ENCODE data around the gene GALNTL6. TPM values are rescaled to one million over a fixed set of nuclear protein-coding genes. Genes with fewer than 3 reads are reported as not detected.

The GALNTL6 gene
- total RNA-seq, 6 donors from 2014 or later = 0.26 to 18.9 TPM; not detected in 4

DNA sequence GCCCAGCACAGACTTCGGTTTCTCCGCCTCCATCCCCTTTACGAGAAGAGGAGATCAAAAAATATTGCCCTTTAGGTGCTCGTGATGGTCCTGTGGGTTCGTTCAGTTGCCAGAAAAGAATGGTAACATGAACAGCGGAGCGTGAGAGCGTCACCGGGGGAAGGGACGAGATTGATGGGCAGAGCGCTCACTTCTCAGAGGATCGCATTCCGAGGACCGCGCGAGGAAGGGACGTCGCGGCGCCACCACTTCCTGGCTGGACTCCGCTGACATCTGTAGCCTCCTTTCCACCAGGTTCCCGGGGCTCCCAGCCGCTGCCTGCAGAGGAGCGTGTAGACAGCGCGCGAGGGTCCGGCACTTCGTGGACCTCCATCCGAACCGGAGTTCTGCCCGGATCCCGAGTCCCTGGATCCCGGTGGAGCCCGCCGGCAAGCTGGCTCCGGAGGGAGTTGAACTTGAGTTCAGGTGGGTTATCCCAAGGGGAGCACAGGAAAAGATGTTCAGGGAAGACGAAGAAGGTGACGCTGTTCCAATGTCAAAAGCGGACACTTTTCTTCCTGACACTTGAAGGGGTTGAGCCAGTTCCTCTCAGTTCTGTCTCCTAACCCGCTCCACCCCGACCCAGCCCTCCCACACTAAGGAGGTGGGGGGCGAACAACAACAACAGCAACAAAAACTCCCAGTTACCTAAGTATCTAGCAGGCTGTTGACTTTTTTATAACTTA lies 484 bp downstream of the GALNTL6 start:
- 10 to 12% methylated on average over 9 to 43 of the region's 43 CpGs for WGBS, 2 donors
- Histone ChIP-seq H3K36me3 (no peaks in the 10 kb centered on the region), H3K27me3 (peaks cover 0 to 12% (median 8%) of the 10 kb centered on the region in 4 donors), H3K4me3 (peak overlapping the region in 3 of 4 donors; percentile 17 to 47 (median 46)), H3K27ac (no peak overlapping the region), H3K9me3 (no peaks in the 10 kb centered on the region), H3K4me1 (peaks cover 11 to 23% (median 17%) of the 10 kb centered on the region in 4 donors)
- no peak for ATAC-seq (ENCODE audit: low FRiP score in 2 of 2)
- TF ChIP-seq POLR2AphosphoS5 (IDR thresholded peaks at IDR 0.05) (no peak), POLR2A (IDR thresholded peaks at IDR 0.05) (no peak), EP300 (IDR thresholded peaks at IDR 0.05) (no peak)
- TF ChIP-seq, protein P1, sequence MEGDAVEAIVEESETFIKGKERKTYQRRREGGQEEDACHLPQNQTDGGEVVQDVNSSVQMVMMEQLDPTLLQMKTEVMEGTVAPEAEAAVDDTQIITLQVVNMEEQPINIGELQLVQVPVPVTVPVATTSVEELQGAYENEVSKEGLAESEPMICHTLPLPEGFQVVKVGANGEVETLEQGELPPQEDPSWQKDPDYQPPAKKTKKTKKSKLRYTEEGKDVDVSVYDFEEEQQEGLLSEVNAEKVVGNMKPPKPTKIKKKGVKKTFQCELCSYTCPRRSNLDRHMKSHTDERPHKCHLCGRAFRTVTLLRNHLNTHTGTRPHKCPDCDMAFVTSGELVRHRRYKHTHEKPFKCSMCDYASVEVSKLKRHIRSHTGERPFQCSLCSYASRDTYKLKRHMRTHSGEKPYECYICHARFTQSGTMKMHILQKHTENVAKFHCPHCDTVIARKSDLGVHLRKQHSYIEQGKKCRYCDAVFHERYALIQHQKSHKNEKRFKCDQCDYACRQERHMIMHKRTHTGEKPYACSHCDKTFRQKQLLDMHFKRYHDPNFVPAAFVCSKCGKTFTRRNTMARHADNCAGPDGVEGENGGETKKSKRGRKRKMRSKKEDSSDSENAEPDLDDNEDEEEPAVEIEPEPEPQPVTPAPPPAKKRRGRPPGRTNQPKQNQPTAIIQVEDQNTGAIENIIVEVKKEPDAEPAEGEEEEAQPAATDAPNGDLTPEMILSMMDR (IDR thresholded peaks at IDR 0.05) = no peak
- peak in 1 of 2 donors; percentile 74 for DNase-seq

DNA sequence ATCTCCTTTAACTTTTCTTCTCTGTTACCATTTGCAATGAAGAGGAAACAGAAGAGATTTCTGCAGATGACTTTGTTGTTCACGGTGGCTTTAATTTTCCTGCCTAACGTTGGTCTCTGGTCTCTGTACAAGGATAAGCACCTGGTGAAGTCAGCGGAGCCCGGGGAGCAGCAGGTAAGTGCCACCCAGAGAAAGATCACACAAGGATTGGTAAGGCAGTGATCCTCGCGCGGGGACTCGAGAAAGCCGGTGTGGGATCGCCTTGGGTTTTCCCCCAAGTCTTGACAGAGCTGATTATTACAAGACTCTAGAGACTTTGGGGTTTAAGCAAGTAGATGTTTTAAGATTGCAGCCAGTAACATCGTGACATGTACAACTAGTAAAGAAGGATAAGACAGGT lies 1.3 kb downstream of the GALNTL6 start:
- Histone ChIP-seq H3K27me3 (peaks cover 0 to 12% (median 8%) of the 10 kb centered on the region in 4 donors), H3K27ac (no peak overlapping the region), H3K36me3 (no peaks in the 10 kb centered on the region), H3K9me3 (no peaks in the 10 kb centered on the region), H3K4me3 (no peak overlapping the region), H3K4me1 (peaks cover 11 to 23% (median 17%) of the 10 kb centered on the region in 4 donors)
- no peak for ATAC-seq (ENCODE audit: low FRiP score in 2 of 2)
- DNase-seq = no peak
- whole genome bisulfite sequencing, 2 donors = 48 to 55% methylated on average over 11 of the region's 11 CpGs
- no peak for TF ChIP-seq POLR2AphosphoS5 (IDR thresholded peaks at IDR 0.05)
- TF ChIP-seq, protein P1 (IDR thresholded peaks at IDR 0.05) = no peak
- no peak for TF ChIP-seq POLR2A (IDR thresholded peaks at IDR 0.05)
- no peak for TF ChIP-seq EP300 (IDR thresholded peaks at IDR 0.05)

DNA sequence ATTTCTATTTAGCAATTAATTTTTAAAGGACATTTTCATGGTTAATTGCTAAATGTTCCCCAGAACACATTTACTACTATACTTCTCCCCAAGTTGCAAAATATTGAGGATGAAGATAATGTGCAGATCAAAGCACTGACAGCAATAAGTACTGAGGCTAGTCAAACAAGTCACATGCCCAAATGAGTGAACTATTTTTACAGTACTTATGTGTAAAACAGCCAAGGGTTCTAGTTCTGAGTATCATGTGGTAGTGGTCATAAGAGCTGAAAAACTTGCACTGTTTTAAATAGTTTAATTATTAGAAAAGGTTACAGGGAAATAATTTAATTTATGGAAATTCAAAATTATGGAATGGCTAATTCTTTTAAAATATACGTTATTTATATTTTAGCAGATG lies 3.8 kb downstream of the GALNTL6 start:
- no peak for ATAC-seq (ENCODE audit: low FRiP score in 2 of 2)
- Histone ChIP-seq H3K27me3 (peaks cover 0 to 12% (median 8%) of the 10 kb centered on the region in 4 donors), H3K27ac (no peak overlapping the region), H3K4me3 (no peak overlapping the region), H3K9me3 (no peaks in the 10 kb centered on the region), H3K4me1 (peaks cover 11 to 23% (median 17%) of the 10 kb centered on the region in 4 donors), H3K36me3 (no peaks in the 10 kb centered on the region)
- WGBS, 2 donors = 81 to 92% methylated on average over 1 of the region's 1 CpG
- DNase-seq = no peak
- TF ChIP-seq, protein P1 (IDR thresholded peaks at IDR 0.05) = no peak
- TF ChIP-seq EP300 (IDR thresholded peaks at IDR 0.05) (no peak), POLR2AphosphoS5 (IDR thresholded peaks at IDR 0.05) (no peak), POLR2A (IDR thresholded peaks at IDR 0.05) (no peak)

DNA sequence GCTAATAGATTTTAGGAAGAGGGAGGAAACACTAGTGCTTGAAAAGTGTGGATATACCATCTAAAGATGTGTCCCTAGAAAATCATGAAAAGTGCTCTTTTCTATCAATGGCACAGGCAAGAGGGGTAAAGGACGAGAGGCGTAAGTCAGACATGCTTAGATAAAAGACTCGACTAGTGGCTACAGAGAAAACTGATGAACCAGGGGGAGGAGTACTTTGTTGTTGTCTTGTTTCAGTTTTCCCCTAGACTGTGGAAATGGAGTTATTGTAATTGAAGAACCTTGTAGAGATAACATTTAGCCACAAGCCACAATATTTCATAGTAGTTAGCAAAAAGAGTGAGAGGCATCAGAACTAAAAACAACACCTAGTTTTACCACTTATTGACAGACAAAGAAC lies 21.4 kb downstream of the GALNTL6 start:
- ATAC-seq (ENCODE audit: low FRiP score in 2 of 2) (no peak), DNase-seq (no peak)
- no peak for TF ChIP-seq POLR2AphosphoS5 (IDR thresholded peaks at IDR 0.05)
- TF ChIP-seq, protein P1 (IDR thresholded peaks at IDR 0.05) = no peak
- no peak for TF ChIP-seq EP300 (IDR thresholded peaks at IDR 0.05)
- no peak for TF ChIP-seq POLR2A (IDR thresholded peaks at IDR 0.05)
- Histone ChIP-seq H3K27me3 (no peaks in the 10 kb centered on the region), H3K4me1 (no peaks in the 10 kb centered on the region), H3K36me3 (no peaks in the 10 kb centered on the region), H3K27ac (no peak overlapping the region), H3K9me3 (no peaks in the 10 kb centered on the region), H3K4me3 (no peak overlapping the region)
- WGBS, 2 donors = 31 to 33% methylated on average over 3 of the region's 3 CpGs

DNA sequence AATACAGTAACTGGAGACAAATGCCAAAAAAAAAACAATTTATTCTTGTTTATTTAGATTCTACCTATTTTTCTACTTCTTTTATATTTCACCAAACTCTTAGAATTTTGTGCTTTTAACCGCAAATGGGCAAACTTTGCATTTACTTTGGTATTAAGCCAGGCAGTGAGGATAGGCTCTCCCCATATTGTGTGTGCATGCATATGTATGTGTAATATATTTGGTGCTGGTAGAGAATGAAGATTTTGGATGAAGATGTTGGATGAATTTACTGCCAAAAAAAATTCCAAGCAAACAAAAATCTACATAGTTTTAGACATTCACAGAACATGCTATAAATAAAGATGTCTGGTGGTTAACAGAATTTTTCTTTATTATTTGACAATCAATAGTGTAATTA lies 30.3 kb downstream of the GALNTL6 start:
- no peak for ATAC-seq (ENCODE audit: low FRiP score in 2 of 2)
- TF ChIP-seq EP300 (IDR thresholded peaks at IDR 0.05) = no peak
- no peak for TF ChIP-seq POLR2A (IDR thresholded peaks at IDR 0.05)
- no peak for TF ChIP-seq POLR2AphosphoS5 (IDR thresholded peaks at IDR 0.05)
- TF ChIP-seq, protein P1 (IDR thresholded peaks at IDR 0.05) = no peak
- Histone ChIP-seq H3K27ac (no peak overlapping the region), H3K4me1 (no peaks in the 10 kb centered on the region), H3K4me3 (no peak overlapping the region), H3K27me3 (no peaks in the 10 kb centered on the region), H3K36me3 (no peaks in the 10 kb centered on the region), H3K9me3 (no peaks in the 10 kb centered on the region)
- DNase-seq = no peak
- 97 to 100% methylated on average over 1 of the region's 1 CpG for WGBS, 2 donors
